ENCODE data around the gene MYL10.

GRCh38 chr7:101578552-101578951 is 50.5 kb downstream of the MYL10 start:
- TF ChIP-seq EZH2 (IDR thresholded peaks at IDR 0.05; ENCODE audit: insufficient read depth, poor library complexity, severe bottlenecking) (no peak), EZH2phosphoT487 (IDR thresholded peaks at IDR 0.05; ENCODE audit: insufficient read depth, low read depth) (no peak)

All from GM23248 (cell line).